ENCODE data around the gene PLCB1. TPM values are rescaled to one million over a fixed set of nuclear protein-coding genes. Genes with fewer than 3 reads are reported as not detected.

PLCB1 gene
- total and polyA plus RNA-seq, 2 experiments from 2014 or later, result 14.9 to 20.7 TPM

DNA sequence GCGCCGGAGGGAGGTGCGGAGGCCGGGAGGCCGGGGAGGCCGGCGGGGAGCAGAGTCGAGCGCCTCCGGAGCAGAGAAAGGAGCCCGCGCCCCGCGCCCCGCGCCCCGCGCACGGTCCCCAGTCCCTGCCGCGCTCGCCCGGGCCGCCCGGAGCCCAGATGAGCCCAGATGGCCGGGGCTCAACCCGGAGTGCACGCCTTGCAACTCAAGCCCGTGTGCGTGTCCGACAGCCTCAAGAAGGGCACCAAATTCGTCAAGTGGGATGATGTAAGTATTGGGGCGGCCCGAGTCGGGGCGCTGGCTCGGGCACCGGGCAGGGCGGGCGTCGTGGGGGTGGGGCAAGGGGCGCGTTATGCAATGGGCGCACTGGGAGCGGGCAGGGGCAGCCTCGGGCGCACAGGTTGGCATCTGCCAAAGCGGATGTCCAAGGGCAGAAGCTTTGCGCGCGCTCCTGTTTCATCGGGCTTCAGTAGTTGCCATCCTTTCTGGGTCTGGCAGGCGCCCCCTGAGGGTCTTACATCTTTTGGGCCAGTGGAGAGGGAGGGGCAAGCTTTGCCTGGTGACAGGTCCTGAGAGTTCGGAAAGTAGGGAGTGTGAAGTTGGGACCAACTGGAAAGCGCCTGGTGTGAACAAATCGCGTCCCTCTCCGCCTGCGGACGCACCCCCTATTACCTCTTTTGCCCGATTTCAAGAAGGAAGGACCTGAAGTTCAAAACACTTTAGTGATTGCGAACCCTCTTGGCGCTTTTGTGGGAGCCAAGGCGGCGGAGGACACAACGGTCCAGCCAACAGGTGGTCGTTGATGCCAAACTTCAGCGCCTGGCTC, 631 bp downstream of the PLCB1 start:
- peaks cover 13% of the 10 kb centered on the region for H4K20me1 ChIP-seq (replicated peaks; ENCODE audit: insufficient read depth)
- peak overlapping the region; percentile 72; the same call in 1 of the 2 replicates for H2AFZ ChIP-seq
- H3K79me2 ChIP-seq (replicated peaks; ENCODE audit: insufficient read depth), result no peaks in the 10 kb centered on the region
- Mint-ChIP-seq H3K36me3 (ENCODE audit: low read depth) (no peaks in the 10 kb centered on the region), H3K27me3 (ENCODE audit: insufficient read depth, low read depth, poor library complexity) (peaks cover 20% of the 10 kb centered on the region), H3K27ac (no peak overlapping the region), H3K9me3 (no peaks in the 10 kb centered on the region), H3K4me3 (peak overlapping the region; percentile 85), H3K4me1 (peaks cover 18% of the 10 kb centered on the region)
- TF ChIP-seq EZH2 (IDR thresholded peaks at IDR 0.05; ENCODE audit: low read depth, unreplicated experiment) (peak; percentile 26), ZNF114 (CRISPR knock-in tag; IDR thresholded peaks at IDR 0.05) (no peak), NANOG (IDR thresholded peaks at IDR 0.05; ENCODE audit: borderline replicate concordance) (no peak), ZNF331 (CRISPR knock-in tag; IDR thresholded peaks at IDR 0.05; ENCODE audit: low read depth) (no peak), JUNB (IDR thresholded peaks at IDR 0.05; ENCODE audit: unreplicated experiment) (no peak)
- TF ChIP-seq, protein P1, sequence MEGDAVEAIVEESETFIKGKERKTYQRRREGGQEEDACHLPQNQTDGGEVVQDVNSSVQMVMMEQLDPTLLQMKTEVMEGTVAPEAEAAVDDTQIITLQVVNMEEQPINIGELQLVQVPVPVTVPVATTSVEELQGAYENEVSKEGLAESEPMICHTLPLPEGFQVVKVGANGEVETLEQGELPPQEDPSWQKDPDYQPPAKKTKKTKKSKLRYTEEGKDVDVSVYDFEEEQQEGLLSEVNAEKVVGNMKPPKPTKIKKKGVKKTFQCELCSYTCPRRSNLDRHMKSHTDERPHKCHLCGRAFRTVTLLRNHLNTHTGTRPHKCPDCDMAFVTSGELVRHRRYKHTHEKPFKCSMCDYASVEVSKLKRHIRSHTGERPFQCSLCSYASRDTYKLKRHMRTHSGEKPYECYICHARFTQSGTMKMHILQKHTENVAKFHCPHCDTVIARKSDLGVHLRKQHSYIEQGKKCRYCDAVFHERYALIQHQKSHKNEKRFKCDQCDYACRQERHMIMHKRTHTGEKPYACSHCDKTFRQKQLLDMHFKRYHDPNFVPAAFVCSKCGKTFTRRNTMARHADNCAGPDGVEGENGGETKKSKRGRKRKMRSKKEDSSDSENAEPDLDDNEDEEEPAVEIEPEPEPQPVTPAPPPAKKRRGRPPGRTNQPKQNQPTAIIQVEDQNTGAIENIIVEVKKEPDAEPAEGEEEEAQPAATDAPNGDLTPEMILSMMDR (conservative IDR thresholded peaks at IDR 0.05; ENCODE audit: low read depth in 2 of 2), result no peak
- peak; percentile 51 for DNase-seq (ENCODE audit: low spot score)
- H3K27me3 ChIP-seq (ENCODE audit: insufficient read depth), result peaks cover 46% of the 10 kb centered on the region
- H3F3A ChIP-seq (replicated peaks; ENCODE audit: low read depth), result no peaks in the 10 kb centered on the region
- no peaks in the 10 kb centered on the region for H3K36me3 ChIP-seq (ENCODE audit: insufficient read depth)
- no peaks in the 10 kb centered on the region for H3K9me2 ChIP-seq (ENCODE audit: insufficient read depth)
- no peak overlapping the region for H3K27ac ChIP-seq (ENCODE audit: low read depth)
- H3K4me3 ChIP-seq, result peak overlapping the region; percentile 71
- ATAC-seq, result peak; percentile 58
- H3K4me2 ChIP-seq, result peak overlapping the region; percentile 93
- H3K4me1 ChIP-seq (ENCODE audit: insufficient read depth), result peaks cover 28% of the 10 kb centered on the region

- Histone ChIP-seq H3K4me2 (peak overlapping the region; percentile 93), H3K79me2 (replicated peaks; ENCODE audit: insufficient read depth) (no peaks in the 10 kb centered on the region), H3F3A (replicated peaks; ENCODE audit: low read depth) (no peaks in the 10 kb centered on the region), H3K4me1 (ENCODE audit: insufficient read depth) (peaks cover 22% of the 10 kb centered on the region), H3K36me3 (ENCODE audit: insufficient read depth) (no peaks in the 10 kb centered on the region), H4K20me1 (replicated peaks; ENCODE audit: insufficient read depth) (peaks cover 13% of the 10 kb centered on the region), H3K27me3 (ENCODE audit: insufficient read depth) (peaks cover 46% of the 10 kb centered on the region), H3K4me3 (peak overlapping the region; percentile 71), H3K27ac (ENCODE audit: low read depth) (no peak overlapping the region), H2AFZ (no peak overlapping the region), H3K9me2 (ENCODE audit: insufficient read depth) (no peaks in the 10 kb centered on the region)
- TF ChIP-seq ETS1 (IDR thresholded peaks at IDR 0.05), result no peak
- TF ChIP-seq EZH2 (IDR thresholded peaks at IDR 0.05; ENCODE audit: low read depth, unreplicated experiment), result peak; percentile 1
- TF ChIP-seq ZNF331 (CRISPR knock-in tag; IDR thresholded peaks at IDR 0.05; ENCODE audit: low read depth), result no peak
- Mint-ChIP-seq H3K27me3 (ENCODE audit: insufficient read depth, low read depth, poor library complexity) (peaks cover 20% of the 10 kb centered on the region), H3K9me3 (no peaks in the 10 kb centered on the region), H3K27ac (no peak overlapping the region), H3K4me3 (peak overlapping the region; percentile 85), H3K36me3 (ENCODE audit: low read depth) (no peaks in the 10 kb centered on the region), H3K4me1 (peaks cover 11% of the 10 kb centered on the region)
- DNase-seq (ENCODE audit: low spot score) (no peak), ATAC-seq (no peak)
These were observed 1.3 kb downstream of the PLCB1 start for GRCh38 chr20:8133310-8133768.
